ENCODE measurements around the gene DNAAF1. TPM values are rescaled to one million over a fixed set of nuclear protein-coding genes. Genes with fewer than 3 reads are reported as not detected.
"Not testable (repeated sequence)": the region's sequence is repeated elsewhere in the genome, so short reads cannot be mapped to it uniquely, and the experiment has no call there.

DNAAF1 gene
- total and polyA plus RNA-seq, 2 of the 8 experiments (the other 6 are each of a cell fraction or from before 2014, with no cell fraction given), result 0.09 to 0.15 TPM

- not testable (repeated sequence) for H2BK15ac ChIP-seq (ENCODE audit: low read length); H2AFZ ChIP-seq (ENCODE audit: low read length); FAIRE-seq; H3K9me3 ChIP-seq (ENCODE audit: insufficient read depth in 2 of 2, low read depth in 1 of 2, low read length in 1 of 2); H4K8ac ChIP-seq (ENCODE audit: extremely low read depth, insufficient read depth, low read length); H4K91ac ChIP-seq (replicated peaks; ENCODE audit: insufficient read length, low read length); H2BK20ac ChIP-seq (ENCODE audit: low read length); H3K27ac ChIP-seq (ENCODE audit: low read depth, low read length); H4K20me1 ChIP-seq (replicated peaks in 1 of 2; ENCODE audit: control insufficient read depth in 1 of 2, insufficient read depth in 2 of 2, low read length in 2 of 2); H3K56ac ChIP-seq (replicated peaks; ENCODE audit: insufficient read length, low read depth, low read length); H3K79me1 ChIP-seq (ENCODE audit: low read depth, low read length); H2BK120ac ChIP-seq (replicated peaks; ENCODE audit: low read depth, low read length); H3K23ac ChIP-seq (ENCODE audit: insufficient read length); H3K9ac ChIP-seq (replicated peaks in 1 of 4; ENCODE audit: extremely low read depth in 1 of 4, low read depth in 3 of 4, low read length in 3 of 4); H3K27me3 ChIP-seq (replicated peaks in 1 of 4; ENCODE audit: control insufficient read depth in 3 of 4, extremely low read depth in 1 of 4, insufficient read depth in 3 of 4, low read length in 3 of 4); H2BK5ac ChIP-seq (ENCODE audit: low read depth, low read length); H3K36me3 ChIP-seq (ENCODE audit: control insufficient read depth in 2 of 4, insufficient read depth in 4 of 4, low read length in 3 of 4); H3K23me2 ChIP-seq (ENCODE audit: low read depth, low read length); H3K4me2 ChIP-seq (ENCODE audit: insufficient read depth in 1 of 2, low read depth in 2 of 2, low read length in 2 of 2); H4K5ac ChIP-seq (ENCODE audit: insufficient read length, low read depth, low read length); H2BK12ac ChIP-seq (ENCODE audit: low read depth, low read length); H3K14ac ChIP-seq (ENCODE audit: insufficient read length); DNase-seq (ENCODE audit: low read depth in 1 of 2, low spot score in 2 of 2); H3K4me1 ChIP-seq (replicated peaks in 1 of 4; ENCODE audit: control insufficient read depth in 3 of 4, insufficient read depth in 4 of 4, low read length in 3 of 4); H3K4ac ChIP-seq (replicated peaks; ENCODE audit: insufficient read length, low read depth, low read length); H3K79me2 ChIP-seq (ENCODE audit: control insufficient read depth in 1 of 2, insufficient read depth in 2 of 2, low read length in 2 of 2); H3K18ac ChIP-seq (ENCODE audit: extremely low read depth, low read length); H2AK5ac ChIP-seq (ENCODE audit: low read depth, low read length); H3K4me3 ChIP-seq (ENCODE audit: extremely low read depth in 1 of 4, insufficient read depth in 2 of 4, low read depth in 3 of 4, low read length in 4 of 4)
- ChIA-PET POLR2A (ENCODE audit: partially characterized antibody) (interaction anchor here (2.5 kb wide), 1 partner anchor 14 kb away, joined by 6 read pairs; the partner anchor contains the start of gene ADAD2), CTCF (ENCODE audit: partially characterized antibody) (interaction anchor here (1.5 kb wide), 1 partner anchor 73 kb away, joined by 4 read pairs; no protein-coding TSS in a partner anchor)
- WGBS, 2 experiments (ENCODE audit: extremely low coverage in 1 of 2, insufficient coverage in 1 of 2, insufficient read length in 1 of 2, insufficient replicate concordance in 2 of 2, low coverage in 1 of 2, low lambda C conversion rate in 2 of 2, missing lambda C conversion rate in 1 of 2), result 93% methylated on average over 18 of the region's 26 CpGs; no CpG with 5 or more reads in 1 of the 2 experiments
These were observed 59.4 kb downstream of the DNAAF1 start for GRCh38 chr16:84204551-84204950.

- H2AFZ ChIP-seq (ENCODE audit: low read length); H3K14ac ChIP-seq (ENCODE audit: insufficient read length); H3K4me3 ChIP-seq (ENCODE audit: extremely low read depth in 1 of 4, insufficient read depth in 2 of 4, low read depth in 3 of 4, low read length in 4 of 4); H4K8ac ChIP-seq (ENCODE audit: extremely low read depth, insufficient read depth, low read length); H3K79me2 ChIP-seq (ENCODE audit: control insufficient read depth in 1 of 2, insufficient read depth in 2 of 2, low read length in 2 of 2); DNase-seq (ENCODE audit: low read depth in 1 of 2, low spot score in 2 of 2); H3K27me3 ChIP-seq (replicated peaks in 1 of 4; ENCODE audit: control insufficient read depth in 3 of 4, extremely low read depth in 1 of 4, insufficient read depth in 3 of 4, low read length in 3 of 4); H3K36me3 ChIP-seq (ENCODE audit: control insufficient read depth in 2 of 4, insufficient read depth in 4 of 4, low read length in 3 of 4); H3K9me3 ChIP-seq (ENCODE audit: insufficient read depth in 2 of 2, low read depth in 1 of 2, low read length in 1 of 2); H4K5ac ChIP-seq (ENCODE audit: insufficient read length, low read depth, low read length); H3K18ac ChIP-seq (ENCODE audit: extremely low read depth, low read length); H3K4me2 ChIP-seq (ENCODE audit: insufficient read depth in 1 of 2, low read depth in 2 of 2, low read length in 2 of 2); H3K4me1 ChIP-seq (replicated peaks in 1 of 4; ENCODE audit: control insufficient read depth in 3 of 4, insufficient read depth in 4 of 4, low read length in 3 of 4); H4K20me1 ChIP-seq (replicated peaks in 1 of 2; ENCODE audit: control insufficient read depth in 1 of 2, insufficient read depth in 2 of 2, low read length in 2 of 2); POLR2A ChIA-PET (ENCODE audit: partially characterized antibody); H3K4ac ChIP-seq (replicated peaks; ENCODE audit: insufficient read length, low read depth, low read length); H3K23ac ChIP-seq (ENCODE audit: insufficient read length); H2BK15ac ChIP-seq (ENCODE audit: low read length); H3K23me2 ChIP-seq (ENCODE audit: low read depth, low read length); H2BK5ac ChIP-seq (ENCODE audit: low read depth, low read length); H2BK12ac ChIP-seq (ENCODE audit: low read depth, low read length); H2AK5ac ChIP-seq (ENCODE audit: low read depth, low read length); H3K79me1 ChIP-seq (ENCODE audit: low read depth, low read length); H3K56ac ChIP-seq (replicated peaks; ENCODE audit: insufficient read length, low read depth, low read length); H3K9ac ChIP-seq (replicated peaks in 1 of 4; ENCODE audit: extremely low read depth in 1 of 4, low read depth in 3 of 4, low read length in 3 of 4); H2BK120ac ChIP-seq (replicated peaks; ENCODE audit: low read depth, low read length); H2BK20ac ChIP-seq (ENCODE audit: low read length); H4K91ac ChIP-seq (replicated peaks; ENCODE audit: insufficient read length, low read length); FAIRE-seq; H3K27ac ChIP-seq (ENCODE audit: low read depth, low read length): not testable (repeated sequence)
- CTCF ChIA-PET (ENCODE audit: partially characterized antibody), result interaction anchor here (1.4 kb wide), 1 partner anchor 28 kb away, joined by 3 read pairs; no protein-coding TSS in a partner anchor
- 94% methylated on average over 5 of the region's 6 CpGs; no CpG with 5 or more reads in 1 of the 2 experiments for WGBS, 2 experiments (ENCODE audit: extremely low coverage in 1 of 2, insufficient coverage in 1 of 2, insufficient read length in 1 of 2, insufficient replicate concordance in 2 of 2, low coverage in 1 of 2, low lambda C conversion rate in 2 of 2, missing lambda C conversion rate in 1 of 2)
These were observed 60.0 kb downstream of the DNAAF1 start for GRCh38 chr16:84205123-84205522.

Data from H1 (cell line).